Measurements from ENCODE around the gene PLIN1.

Gene PLIN1

GRCh38 chr15:89672221-89673164 is 6.7 kb downstream of the PLIN1 start:
- no peak for DNase-seq (ENCODE audit: low spot score)

GRCh38 chr15:89671687-89672086 is 7.5 kb downstream of the PLIN1 start:
- DNase-seq (ENCODE audit: low spot score), result no peak

GRCh38 chr15:89670971-89671560 is 8.1 kb downstream of the PLIN1 start:
- no peak for DNase-seq (ENCODE audit: low spot score)

GRCh38 chr15:89669941-89670340 is 9.2 kb downstream of the PLIN1 start:
- DNase-seq (ENCODE audit: low spot score), result no peak

- no peak for DNase-seq (ENCODE audit: low spot score)
Measured at GRCh38 chr15:89669309-89669865, 9.8 kb downstream of the PLIN1 start.

GRCh38 chr15:89668171-89668570 is 11.0 kb downstream of the PLIN1 start:
- DNase-seq (ENCODE audit: low spot score), result no peak

GRCh38 chr15:89667706-89667960 is 11.5 kb downstream of the PLIN1 start:
- DNase-seq (ENCODE audit: low spot score), result no peak

GRCh38 chr15:89666858-89667705 is 12.1 kb downstream of the PLIN1 start:
- DNase-seq (ENCODE audit: low spot score), result no peak

GRCh38 chr15:89666184-89666857 is 12.8 kb downstream of the PLIN1 start:
- DNase-seq (ENCODE audit: low spot score), result no peak

- DNase-seq (ENCODE audit: low spot score), result peak; percentile 44
Measured at GRCh38 chr15:89665449-89666181, 13.6 kb downstream of the PLIN1 start.

GRCh38 chr15:89664441-89665350 is 14.5 kb downstream of the PLIN1 start:
- DNase-seq (ENCODE audit: low spot score), result no peak

- DNase-seq (ENCODE audit: low spot score), result no peak
Measured at GRCh38 chr15:89662893-89663626, 16.1 kb downstream of the PLIN1 start.

GRCh38 chr15:89660556-89660955 is 18.6 kb downstream of the PLIN1 start:
- no peak for DNase-seq (ENCODE audit: low spot score)

- DNase-seq (ENCODE audit: low spot score), result no peak
Measured at GRCh38 chr15:89659295-89659694, 19.9 kb downstream of the PLIN1 start.

GRCh38 chr15:89657686-89658200 is 21.4 kb downstream of the PLIN1 start:
- no peak for DNase-seq (ENCODE audit: low spot score)

GRCh38 chr15:89656116-89656815 is 22.9 kb downstream of the PLIN1 start:
- no peak for DNase-seq (ENCODE audit: low spot score)

- DNase-seq (ENCODE audit: low spot score), result peak; percentile 59
Measured at GRCh38 chr15:89654847-89655805, 24.0 kb downstream of the PLIN1 start, which contains the start of gene KIF7. TSS of gene KIF7 (minus strand) at chr15:89655467. CDS start at chr15:89652930, 2,537 bp downstream.

Measured in SK-N-DZ (cell line).